ENCODE measurements around the gene ULBP2. TPM values are rescaled to one million over a fixed set of nuclear protein-coding genes. Genes with fewer than 3 reads are reported as not detected.

ULBP2 gene, protein sequence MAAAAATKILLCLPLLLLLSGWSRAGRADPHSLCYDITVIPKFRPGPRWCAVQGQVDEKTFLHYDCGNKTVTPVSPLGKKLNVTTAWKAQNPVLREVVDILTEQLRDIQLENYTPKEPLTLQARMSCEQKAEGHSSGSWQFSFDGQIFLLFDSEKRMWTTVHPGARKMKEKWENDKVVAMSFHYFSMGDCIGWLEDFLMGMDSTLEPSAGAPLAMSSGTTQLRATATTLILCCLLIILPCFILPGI
- total RNA-seq, result 2.6 and 4.1 TPM in 2 replicates

GRCh38 chr6:149941583-149942460 is at the start of gene ULBP2:
Gene ULBP2 (plus strand): TSS chr6:149942014. CDS start chr6:149942073, 59 bp downstream.

GRCh38 chr6:149897855-149898744 is 43.7 kb upstream of the ULBP2 start, which contains the start of gene RAET1E:
Gene RAET1E (minus strand): TSS chr6:149898113. CDS start chr6:149890901, 7,212 bp downstream.

GRCh38 chr6:149922642-149923326 is 19.0 kb upstream of the ULBP2 start, which contains the start of gene RAET1G:
Gene RAET1G (minus strand): TSS chr6:149923121. CDS start chr6:149923010, 111 bp downstream.

GRCh38 chr6:149963462-149964307 is 21.9 kb downstream of the ULBP2 start, which contains the start of gene ULBP1:
Gene ULBP1 (plus strand): TSS chr6:149963943. CDS start chr6:149964050, 107 bp downstream.

Other genes starting within 250 kb of the ULBP2 start
- 8.5 TPM in 2 replicates for gene LATS1, start 223.9 kb upstream of the ULBP2 start, total RNA-seq
- 28.7 and 39.2 TPM in 2 replicates for gene NUP43, start 195.5 kb upstream of the ULBP2 start, total RNA-seq
- gene PCMT1, start 192.3 kb upstream of the ULBP2 start, total RNA-seq, result 128 and 272 TPM in 2 replicates
- gene LRP11, start 77.7 kb upstream of the ULBP2 start, total RNA-seq, result 93.3 and 125 TPM in 2 replicates
- 0.11 TPM in 1 of 2 replicates, not detected in the other for gene RAET1E, start 43.9 kb upstream of the ULBP2 start, total RNA-seq
- 0.44 and 1.1 TPM in 2 replicates for gene RAET1G, start 18.9 kb upstream of the ULBP2 start, total RNA-seq
- 0.12 and 0.22 TPM in 2 replicates for gene ULBP1, start 21.9 kb downstream of the ULBP2 start, total RNA-seq
- not detected in 2 replicates for gene RAET1L, start 83.5 kb downstream of the ULBP2 start, total RNA-seq
- gene ULBP3, start 127.1 kb downstream of the ULBP2 start, total RNA-seq, result 9.9 and 10.0 TPM in 2 replicates
- 0.50 and 1.9 TPM in 2 replicates for gene PPP1R14C, start 201.0 kb downstream of the ULBP2 start, total RNA-seq

Measured in uterine smooth muscle cell (primary cell).